Cerebellar cortex (tissue), 1 donor: Measurements from ENCODE around the gene RNF225.
"Not testable (repeated sequence)": the region's sequence is repeated elsewhere in the genome, so short reads cannot be mapped to it uniquely, and the experiment has no call there.

Source experiments
- DNase-seq: peaks from one replicate; pipeline ENCODE4 v3.0.0-alpha.2; 2015; ENCODE audit warnings: low spot score

RNF225 gene

GRCh38 chr19:58387338-58388174 lies 7.9 kb upstream of the RNF225 start:
- no peak for DNase-seq

GRCh38 chr19:58388175-58388526 lies 7.3 kb upstream of the RNF225 start:
- DNase-seq = no peak

- peak; percentile 23 for DNase-seq
Measured at GRCh38 chr19:58392945-58393724, 2.3 kb upstream of the RNF225 start.

GRCh38 chr19:58393725-58394033 lies 1.8 kb upstream of the RNF225 start:
- no peak for DNase-seq

- peak; percentile 15 for DNase-seq
Measured at GRCh38 chr19:58394821-58395219, 636 bp upstream of the RNF225 start.

- DNase-seq = no peak
Measured at GRCh38 chr19:58395979-58396627, 647 bp downstream of the RNF225 start.

GRCh38 chr19:58396691-58397532 lies 1.5 kb downstream of the RNF225 start:
- no peak for DNase-seq

GRCh38 chr19:58397533-58398037 lies 2.1 kb downstream of the RNF225 start:
- DNase-seq = peak; percentile 31

- DNase-seq = no peak
Measured at GRCh38 chr19:58398087-58398486, 2.6 kb downstream of the RNF225 start.

- no peak for DNase-seq
Measured at GRCh38 chr19:58398545-58398944, 3.1 kb downstream of the RNF225 start.

- no peak for DNase-seq
Measured at GRCh38 chr19:58399903-58400302, 4.4 kb downstream of the RNF225 start.

GRCh38 chr19:58400316-58400915 lies 5.0 kb downstream of the RNF225 start:
- peak; percentile 92 for DNase-seq

GRCh38 chr19:58400916-58401839 lies 5.7 kb downstream of the RNF225 start:
- DNase-seq = peak; percentile 99

- DNase-seq = no peak
Measured at GRCh38 chr19:58401840-58402421, 6.5 kb downstream of the RNF225 start.

- DNase-seq = not testable (repeated sequence)
Measured at GRCh38 chr19:58403920-58404478, 8.5 kb downstream of the RNF225 start.

- peak; percentile 50 for DNase-seq
Measured at GRCh38 chr19:58406818-58407657, 11.6 kb downstream of the RNF225 start.

- DNase-seq = peak; percentile 22
Measured at GRCh38 chr19:58407658-58408151, 12.2 kb downstream of the RNF225 start.
